OCI-LY7 (cell line): Measurements from ENCODE around the gene CD2BP2.

Experiments used
- EZH2phosphoT487 ChIP-seq: fragments of 200-600 bp; sonication (generic); IDR thresholded peaks from 2 replicates; pipeline ENCODE4 v1.6.1; 2018; ENCODE audit warnings: low read depth, borderline replicate concordance, mild to moderate bottlenecking, mixed run types, antibody characterized with exemption, low read length, moderate library complexity, mixed read lengths
- TF ChIP-seq, protein P1 (sequence below): fragments of 200-600 bp; sonication (generic); conservative IDR thresholded peaks from 2 replicates; pipeline ENCODE4 v1.5.1; 2014; ENCODE audit warnings: mild to moderate bottlenecking, antibody characterized with exemption, low read length, moderate library complexity, mixed read lengths

DNA sequence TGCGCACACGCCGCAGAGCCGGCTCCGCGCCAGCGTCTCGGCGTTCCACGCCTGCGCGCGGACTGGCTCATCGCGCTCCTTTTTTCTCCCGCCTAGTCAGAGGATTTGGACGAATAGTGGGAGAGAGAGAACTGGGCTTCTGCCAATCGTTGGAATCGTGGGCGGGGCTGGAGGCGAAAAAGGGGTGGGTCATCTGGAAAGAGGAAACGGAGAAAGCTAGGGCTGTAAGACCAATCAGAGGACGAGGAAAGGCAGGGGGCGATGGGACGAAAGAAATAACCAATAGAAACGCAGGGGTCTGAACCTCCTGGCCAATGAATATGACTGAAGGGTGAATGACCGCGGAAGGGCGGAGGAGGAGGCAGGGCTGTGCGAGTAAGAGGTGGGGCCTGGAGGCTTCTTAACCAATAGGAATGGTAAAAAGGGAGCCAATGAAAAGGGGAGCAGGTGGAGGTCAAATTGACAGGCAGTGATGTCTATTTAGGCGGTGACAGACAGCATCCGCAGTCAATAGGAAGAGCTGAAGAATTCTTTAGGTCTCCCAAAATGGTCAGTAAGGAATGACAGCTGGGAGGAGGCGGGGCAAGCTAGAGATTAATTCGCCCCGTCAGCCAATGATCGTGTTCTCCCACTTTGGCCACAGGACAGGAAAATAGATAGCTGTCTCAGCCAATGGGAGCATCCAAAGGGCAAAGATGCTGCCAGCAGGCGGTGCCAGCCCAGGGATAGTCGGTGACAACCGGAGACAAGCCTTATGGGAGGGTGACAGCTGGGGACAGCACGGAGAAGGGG, 15.5 kb upstream of the CD2BP2 start, which contains the start of gene TBC1D10B:
- no peak for TF ChIP-seq EZH2phosphoT487
- TF ChIP-seq, protein P1, sequence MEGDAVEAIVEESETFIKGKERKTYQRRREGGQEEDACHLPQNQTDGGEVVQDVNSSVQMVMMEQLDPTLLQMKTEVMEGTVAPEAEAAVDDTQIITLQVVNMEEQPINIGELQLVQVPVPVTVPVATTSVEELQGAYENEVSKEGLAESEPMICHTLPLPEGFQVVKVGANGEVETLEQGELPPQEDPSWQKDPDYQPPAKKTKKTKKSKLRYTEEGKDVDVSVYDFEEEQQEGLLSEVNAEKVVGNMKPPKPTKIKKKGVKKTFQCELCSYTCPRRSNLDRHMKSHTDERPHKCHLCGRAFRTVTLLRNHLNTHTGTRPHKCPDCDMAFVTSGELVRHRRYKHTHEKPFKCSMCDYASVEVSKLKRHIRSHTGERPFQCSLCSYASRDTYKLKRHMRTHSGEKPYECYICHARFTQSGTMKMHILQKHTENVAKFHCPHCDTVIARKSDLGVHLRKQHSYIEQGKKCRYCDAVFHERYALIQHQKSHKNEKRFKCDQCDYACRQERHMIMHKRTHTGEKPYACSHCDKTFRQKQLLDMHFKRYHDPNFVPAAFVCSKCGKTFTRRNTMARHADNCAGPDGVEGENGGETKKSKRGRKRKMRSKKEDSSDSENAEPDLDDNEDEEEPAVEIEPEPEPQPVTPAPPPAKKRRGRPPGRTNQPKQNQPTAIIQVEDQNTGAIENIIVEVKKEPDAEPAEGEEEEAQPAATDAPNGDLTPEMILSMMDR: peak; percentile 56
